HTR-8/SVneo (cell line): Measurements from ENCODE around the gene IRAK1.

ENCODE experiments used
- DNase-seq: peaks from one replicate; pipeline ENCODE4 v3.0.0; 2011; ENCODE audit warnings: low spot score, mixed read lengths; ENCODE audit not compliant: insufficient read length
- FAIRE-seq: peaks from 2 replicates; lab custom pipeline; 2011; peaks lifted over from hg19 to GRCh38; lab: Jason Lieb, UNC

The IRAK1 gene

DNA sequence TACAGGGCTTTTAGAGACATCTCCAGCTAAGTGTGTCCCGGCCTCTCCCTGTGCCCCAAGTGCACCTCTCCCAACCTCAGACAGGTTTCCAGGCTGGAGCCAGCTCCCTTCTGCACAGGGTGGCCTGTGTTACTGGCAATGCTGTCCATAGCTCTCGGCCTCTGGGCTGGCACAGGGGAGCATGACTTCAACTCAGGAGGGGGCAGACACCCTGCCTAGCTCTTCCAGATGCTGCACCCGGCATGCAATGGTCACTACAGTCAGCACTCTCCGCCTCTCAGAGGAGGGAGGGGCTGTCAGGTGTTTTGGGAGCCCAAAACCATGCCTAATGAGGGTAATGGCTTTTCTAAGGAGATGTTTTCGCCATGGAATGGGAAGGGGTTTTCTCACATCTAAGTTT lies 2.4 kb upstream of the IRAK1 start:
- no peak for DNase-seq

DNA sequence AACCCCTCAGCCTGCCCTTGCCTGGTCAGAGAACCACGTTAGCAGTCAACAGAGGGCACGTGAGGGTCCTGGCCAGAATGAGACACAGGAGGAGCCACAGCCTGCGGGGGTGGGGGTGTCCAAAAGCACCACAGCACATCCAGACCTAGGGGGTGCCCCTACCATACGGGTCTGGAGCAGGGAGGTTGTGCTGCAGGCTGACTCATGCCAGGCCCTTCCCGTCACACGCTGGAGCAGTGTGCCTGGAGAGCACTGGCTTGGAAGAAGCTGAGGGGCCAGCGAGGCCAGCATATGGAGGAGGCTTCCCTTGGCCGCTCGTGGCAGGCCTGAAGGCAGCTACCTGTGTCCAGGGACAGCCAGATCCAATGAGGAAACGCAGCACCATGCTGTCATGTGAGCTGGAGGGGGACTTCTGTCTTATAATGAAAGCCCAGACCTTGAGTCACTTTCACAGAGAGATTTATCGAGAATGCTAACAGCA lies 1.5 kb upstream of the IRAK1 start:
- DNase-seq (no peak), FAIRE-seq (no peak)

More for the DNA sequence above, 2.4 kb upstream of the IRAK1 start:
- FAIRE-seq, result no peak

DNA sequence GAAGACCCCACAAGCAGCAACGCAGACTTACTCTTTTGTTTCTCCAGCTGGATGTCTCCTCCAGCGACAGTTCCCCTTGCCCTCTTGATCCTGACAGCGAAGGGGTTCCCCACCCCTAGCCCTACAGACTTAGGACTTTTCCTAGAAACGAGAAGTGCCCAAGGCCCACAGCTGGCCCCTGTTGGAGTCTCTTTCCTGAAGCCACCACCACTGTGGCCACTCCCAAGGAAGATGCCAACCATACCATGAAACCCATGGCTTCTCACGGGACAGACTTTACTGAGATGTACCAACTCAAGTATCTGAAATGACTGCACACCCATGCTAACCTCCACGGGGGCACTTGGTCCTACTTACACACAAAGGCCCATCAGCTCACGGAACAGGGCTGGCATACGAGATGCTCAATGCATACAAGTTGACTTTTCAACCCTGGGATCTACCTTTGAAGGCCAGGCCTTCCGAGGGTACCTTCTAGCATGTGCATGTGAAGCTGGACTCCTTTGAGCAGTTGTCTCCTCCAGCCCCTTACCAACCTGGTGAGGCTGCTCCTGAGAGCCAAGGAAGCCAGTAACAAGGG lies 924 bp upstream of the IRAK1 start:
- DNase-seq, result no peak
- no peak for FAIRE-seq

DNA sequence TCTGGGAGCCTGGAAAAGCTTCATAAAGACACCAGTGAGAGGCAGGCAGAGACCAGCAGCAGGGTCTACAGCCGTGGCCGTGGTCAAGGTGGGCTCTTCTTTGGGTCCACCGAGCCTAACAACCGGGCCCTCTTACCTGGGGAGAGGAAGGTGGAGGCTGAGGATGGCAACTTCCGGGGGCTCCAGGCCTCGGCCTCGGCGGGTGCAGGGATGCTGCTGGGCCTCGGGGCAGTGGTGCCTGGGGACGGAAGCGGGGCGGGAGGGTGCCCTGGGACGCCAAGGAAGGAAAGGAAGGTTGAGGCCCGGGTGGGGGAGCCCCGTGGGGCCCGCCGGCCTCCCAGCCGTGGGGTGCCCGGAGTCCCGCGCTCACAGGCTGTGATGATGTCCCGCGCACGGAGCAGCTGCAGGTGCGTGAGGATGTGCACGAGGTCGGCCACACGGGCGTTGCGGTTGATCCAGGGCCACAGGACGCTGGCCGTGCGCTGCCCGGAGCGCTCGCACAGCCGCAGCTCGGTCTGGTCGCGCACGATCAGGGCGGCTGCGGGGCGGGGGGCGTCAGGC lies 561 bp downstream of the IRAK1 start:
- FAIRE-seq, result no peak
- no peak for DNase-seq

DNA sequence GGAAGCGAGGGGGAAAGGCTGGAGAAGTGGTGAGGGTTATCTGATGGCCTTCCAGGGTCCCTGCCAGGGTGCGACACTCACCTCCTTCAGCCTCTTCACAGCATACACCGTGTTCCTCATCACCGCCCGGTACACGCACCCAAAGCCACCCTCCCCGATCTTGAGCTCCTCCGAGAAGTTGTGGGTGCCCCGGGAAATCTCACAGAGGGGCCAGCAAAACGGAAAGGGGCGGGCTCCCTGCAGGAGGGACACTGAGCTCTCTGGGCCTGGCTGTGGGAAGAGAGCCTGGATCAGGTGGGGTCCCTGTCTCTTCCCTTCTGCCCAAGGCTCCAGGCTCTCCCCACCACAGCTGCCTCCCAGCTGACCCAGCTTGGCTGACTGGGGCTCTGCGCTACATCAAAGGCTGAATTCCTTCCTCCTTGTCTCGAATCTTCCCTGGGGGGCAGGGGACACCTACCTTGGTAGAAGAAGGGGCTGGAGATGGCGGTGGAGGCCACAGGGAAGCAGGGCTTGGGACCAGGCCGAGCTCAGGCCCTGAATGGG lies 1.1 kb downstream of the IRAK1 start:
- FAIRE-seq (no peak), DNase-seq (no peak)

DNA sequence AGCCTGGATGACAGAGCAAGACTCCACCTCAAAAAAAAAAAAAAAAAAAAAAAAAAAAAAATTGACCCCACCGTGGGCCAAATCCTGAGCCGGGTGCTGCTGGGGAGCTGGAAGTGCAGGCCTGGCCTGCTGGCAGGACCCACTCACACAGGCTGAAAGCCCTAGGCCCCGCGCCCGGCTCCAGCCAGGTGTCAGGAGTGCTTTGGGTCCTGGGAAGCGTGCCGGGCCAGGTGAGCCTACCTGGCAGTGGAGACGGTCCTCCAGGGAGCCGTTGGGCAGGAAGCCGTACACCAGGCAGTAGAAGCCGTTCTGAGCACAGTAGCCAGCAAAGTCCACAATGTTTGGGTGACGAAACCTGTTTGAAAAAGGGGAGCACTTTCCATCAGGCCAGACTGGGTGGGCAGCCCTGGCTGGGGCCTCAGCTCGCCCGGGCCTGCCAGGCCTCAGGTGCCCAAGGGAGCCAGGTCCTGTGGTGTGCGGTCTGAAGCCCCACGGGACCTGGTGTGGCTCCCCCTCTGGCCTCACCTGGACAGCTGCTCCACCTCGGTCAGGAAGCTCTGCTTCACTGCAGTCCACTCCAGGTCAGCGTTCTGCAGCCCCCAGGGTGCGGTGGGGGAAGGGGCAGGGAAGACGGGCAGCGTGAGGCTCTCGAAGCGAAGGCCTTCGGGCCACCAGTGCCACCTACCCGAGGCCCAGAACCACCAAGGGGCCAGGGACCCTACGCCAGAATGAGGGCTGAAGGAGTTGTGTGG lies 1.8 kb downstream of the IRAK1 start:
- no peak for DNase-seq
- no peak for FAIRE-seq

DNA sequence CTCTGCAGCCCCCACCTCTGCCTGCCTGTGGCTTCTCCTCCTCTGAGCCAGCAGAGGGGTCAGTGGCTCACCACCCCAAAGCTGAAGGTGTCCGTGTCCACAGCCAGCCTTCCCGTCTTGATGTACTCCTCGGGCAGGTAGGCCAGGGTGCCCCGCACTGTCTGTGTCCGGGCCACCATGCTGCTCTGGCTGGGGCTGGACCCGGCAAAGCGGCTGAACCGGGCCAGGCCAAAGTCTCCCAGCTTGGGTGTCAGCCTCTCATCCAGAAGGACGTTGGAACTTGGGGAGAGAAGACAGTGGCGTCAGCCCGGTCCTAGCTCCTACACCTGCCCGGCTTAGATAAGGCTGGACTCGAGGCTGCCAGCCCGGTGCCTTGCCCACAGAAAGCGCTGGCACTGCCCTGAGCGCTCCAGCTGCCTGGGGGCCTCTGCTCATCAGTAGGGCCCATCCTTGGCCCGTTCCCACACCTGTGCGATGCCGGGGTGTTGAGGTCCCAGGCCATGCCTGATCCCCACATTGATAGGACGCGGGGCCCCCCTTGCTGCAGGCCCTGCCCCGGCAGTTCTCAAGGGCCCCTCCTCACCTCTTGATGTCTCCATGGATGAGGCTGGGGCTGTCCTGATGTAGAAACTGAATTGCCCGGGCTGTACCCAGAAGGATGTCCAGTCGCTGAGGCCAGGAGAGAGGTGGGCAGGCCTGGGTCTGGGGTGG lies 3.2 kb downstream of the IRAK1 start:
- no peak for DNase-seq
- FAIRE-seq, result no peak

DNA sequence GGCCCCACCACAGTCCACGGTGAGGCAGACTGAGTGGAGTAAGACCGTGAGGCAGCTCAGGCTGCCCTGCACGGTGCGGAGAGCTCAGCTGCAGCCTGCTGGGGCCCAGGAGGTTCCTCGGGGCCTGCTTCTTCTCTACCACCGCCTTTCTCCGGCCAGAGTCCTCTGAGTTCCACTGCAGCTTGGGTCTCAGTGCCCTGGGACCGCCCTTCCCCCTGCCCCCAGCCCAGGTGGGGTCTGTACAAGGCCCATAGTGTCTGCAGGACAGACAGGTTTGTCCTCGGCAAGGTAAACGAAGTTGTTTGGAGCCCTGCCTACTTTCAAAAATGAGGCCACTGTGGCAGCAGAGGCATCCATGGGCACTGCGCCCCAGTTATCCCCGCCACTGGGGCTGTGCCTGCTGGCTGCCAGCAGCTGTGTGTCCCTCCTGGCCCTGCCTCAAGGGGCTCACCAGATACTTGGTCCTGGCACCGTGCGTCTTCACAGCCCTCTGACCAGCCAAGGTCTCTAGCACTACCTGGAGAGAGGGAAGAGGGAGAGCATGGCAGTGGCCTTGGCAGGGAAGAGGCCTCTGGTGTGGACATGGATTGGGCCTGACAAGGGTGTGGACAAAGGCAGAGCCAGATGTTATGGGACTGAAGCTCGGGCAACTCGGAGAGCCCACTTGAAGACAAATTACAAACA lies 4.0 kb downstream of the IRAK1 start:
- no peak for DNase-seq
- FAIRE-seq, result no peak

DNA sequence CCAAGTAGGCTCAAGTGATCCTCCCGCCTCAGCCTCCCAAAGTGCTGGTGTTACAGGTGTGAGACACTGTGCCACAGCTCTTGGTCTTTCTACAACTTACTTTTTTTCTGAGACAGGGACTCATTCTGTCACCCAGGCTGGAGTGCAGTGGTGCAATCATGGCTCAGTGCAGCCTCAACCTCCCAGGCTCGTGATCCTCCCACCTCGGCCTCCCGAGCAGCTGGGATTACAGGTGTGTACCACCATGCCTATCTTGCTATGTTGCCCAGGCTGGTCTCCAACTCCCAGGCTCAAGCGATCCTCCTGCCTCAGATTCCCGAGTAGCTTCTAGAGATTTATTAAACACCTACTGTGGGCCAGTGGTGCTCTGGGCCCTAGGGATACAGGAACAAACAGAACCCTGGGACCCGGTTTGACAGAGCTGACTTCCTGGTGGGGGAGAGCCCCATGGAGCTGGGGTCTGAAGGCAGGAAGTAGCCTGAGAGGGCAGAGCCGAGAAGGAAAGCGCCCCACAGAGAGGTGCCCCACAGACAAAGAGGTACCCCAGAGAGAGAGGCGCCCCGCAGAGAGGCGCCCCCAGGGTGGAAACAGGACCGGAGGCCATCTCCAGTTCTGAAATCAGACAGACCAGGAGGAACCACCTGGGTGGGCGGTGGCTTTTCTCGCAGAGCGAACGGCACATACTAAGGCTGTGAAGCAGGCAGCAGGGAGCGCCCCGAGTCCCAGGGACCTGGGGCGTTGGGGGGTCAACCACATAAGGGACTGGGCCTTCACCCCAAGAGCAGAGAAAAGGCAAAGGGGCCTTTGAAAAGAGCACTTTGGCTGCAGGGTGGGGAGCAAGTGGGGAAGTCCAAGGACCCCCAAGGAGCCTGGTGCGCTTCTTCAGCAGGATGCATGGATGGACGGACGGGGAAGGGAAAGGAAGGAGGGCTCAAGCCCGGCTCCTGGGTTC lies 5.0 kb downstream of the IRAK1 start:
- DNase-seq (no peak), FAIRE-seq (no peak)

DNA sequence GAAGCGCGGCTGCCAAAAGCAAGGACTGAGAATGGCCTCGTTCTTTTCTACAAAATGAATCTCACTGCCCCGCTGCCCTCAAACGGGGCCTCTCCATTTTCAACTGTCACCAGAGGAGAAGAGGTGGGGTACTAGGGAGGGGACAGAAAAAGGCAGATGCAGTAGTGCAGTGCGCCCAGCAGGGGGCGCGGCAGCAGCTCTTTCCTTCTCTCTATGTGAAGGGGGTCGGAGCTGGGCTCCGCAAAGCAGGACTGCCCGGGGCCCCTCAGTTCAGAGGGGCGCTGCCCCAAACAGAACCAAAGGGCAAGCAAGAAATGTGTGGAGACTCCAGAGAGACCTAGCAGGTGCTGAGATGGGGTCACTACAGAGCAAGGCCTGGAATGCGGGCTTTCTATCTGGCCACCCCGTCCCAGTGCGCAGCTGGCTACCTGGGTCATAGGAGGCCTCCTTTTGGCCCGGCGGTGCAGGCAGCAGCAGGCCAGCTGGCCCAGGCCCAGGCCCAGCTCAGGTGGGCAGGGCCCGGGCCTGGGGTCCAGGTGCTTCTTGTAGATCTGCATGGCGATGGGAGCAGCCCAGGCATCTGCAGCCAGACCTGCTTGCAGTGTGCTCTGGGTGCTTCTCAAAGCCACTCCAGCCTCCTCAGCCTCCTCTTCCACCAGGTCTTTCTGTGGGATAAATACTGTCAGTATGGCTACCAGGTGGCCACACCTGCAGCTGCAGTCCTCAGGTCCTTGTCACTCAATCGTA lies 5.9 kb downstream of the IRAK1 start:
- peak; percentile 34 for DNase-seq
- no peak for FAIRE-seq

DNA sequence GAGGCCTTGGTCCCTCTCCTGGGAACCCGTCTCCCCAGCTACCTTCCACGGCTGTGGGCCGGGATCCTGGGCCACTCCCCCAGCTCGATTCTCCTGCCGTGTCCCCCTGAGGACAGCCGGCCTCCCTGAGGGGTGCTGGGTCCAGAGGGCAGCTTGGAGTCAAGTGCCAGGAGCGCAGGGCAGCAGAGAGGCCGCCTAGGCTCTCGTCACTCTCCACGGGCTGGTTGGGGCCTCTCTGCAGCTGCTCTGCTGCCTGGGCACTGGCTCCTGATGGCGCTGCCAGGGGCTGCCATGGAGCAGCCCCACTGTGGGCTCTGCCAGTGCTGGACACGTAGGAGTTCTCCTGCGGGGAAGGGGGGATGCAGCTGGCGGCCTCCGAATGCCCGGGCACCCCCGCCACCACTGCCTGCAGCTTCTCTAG lies 6.7 kb downstream of the IRAK1 start:
- DNase-seq (no peak), FAIRE-seq (no peak)

DNA sequence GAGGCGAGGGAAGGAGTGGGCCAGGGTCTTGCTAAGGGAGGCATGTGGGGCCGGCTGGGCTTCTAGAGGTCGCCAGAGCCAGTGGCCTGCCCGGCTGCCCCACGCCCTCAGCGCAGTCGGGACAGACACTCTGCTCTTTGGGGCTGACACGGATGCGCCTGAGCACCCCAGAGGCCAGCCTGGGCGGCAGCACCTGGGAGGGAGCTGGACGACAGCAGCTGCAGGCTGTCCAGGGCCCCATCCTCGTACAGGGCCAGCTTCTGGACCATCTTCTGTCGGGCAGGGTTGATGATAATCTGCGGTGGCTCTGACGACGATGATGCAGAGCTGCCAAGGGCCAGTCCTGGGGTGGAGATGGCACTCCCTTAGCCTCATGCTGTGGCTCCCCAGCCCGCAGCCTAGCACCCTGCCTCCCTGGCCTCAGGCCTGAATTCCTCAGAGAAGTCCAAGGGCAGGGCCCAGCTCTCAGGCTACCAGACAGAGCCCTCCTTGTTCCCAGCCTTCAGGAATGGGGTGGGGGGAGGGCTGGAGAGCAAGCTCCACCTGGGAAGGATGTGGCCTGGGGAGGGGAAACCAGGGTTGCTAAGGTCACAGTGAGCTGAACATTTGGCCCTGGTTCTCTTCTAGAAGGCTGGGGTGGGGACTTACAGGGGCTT lies 7.2 kb downstream of the IRAK1 start:
- FAIRE-seq, result no peak
- DNase-seq, result no peak

DNA sequence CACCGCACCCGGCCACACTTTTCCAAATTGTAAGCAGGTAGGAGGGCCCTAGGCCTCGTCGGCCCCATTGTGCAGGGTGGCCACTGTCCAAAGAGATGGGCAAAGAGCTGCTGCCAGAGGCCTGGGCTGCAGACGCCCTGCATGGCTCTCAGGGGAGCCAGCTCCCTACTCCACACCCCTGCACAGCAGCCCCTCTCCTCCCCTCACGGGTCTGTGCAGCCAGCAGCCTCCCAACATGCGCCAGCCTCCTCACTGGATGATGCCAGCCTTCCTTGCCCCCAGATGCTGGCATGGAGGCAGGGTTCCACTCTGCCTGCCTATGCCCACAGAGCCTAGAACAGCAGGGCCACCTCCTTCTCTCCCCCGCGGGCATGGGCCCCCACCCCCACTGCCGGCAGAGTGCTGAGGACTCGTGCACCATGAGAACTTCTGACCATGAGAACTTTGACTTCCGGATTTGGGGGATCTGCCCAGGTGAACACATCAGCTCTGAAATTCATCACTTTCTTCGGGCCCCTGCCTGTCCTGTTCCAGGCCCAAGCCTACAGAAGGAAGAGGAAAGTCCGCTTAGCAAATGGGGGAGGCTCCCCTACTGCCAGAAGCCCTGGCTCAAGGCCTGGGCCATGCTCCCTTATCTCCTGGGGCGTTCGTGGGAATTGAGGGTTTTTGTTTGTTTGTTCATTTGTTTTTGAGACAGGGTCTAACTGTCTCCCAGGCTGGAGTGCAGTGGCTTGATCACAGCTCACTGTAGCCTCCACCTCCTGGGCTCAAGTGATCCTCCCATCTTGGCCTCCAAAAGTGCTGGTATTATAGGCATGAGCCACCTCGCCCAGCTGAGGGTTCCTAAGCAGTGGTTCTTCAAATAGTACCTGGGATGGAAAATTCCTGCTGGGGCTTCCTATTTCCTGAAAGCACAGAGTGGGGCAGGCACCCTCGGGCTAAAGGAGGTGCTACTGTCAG lies 8.0 kb downstream of the IRAK1 start:
- DNase-seq, result no peak
- no peak for FAIRE-seq

DNA sequence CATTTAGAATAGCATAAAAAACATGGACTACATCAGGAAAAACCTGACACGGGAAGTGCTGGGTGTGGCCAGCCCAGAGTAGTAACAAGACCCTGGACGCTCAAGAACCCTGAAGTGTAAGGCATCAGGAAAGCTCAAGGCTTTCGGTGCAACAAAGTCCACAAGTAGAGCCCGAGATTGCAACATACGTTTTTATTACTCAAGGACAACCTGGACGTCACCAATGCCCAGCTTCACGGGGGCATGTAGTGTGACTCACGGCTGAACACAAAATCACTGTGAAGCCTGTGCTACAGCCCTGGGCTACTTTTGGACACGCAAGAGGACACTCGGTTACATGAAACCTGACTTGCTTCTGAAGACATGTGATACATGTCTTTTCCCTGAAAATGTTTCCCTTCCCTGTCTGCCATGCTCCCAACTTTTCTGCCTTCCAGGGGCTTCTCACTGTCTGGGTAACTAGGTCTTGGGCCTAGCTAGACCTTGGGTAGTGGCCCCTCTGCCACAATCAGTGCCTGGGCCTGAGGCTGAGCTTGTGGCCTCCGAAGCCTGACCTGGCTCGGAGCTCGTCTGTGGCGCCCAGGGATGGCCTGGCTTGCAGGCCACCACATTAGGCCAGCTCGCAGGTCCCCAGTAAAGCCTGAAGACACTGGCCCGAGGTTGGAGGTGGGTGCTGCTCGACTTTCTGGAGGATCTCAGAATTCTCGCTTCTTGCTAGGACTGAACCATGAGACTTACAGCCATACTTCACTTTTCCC lies 9.2 kb downstream of the IRAK1 start:
- no peak for FAIRE-seq
- DNase-seq, result no peak

DNA sequence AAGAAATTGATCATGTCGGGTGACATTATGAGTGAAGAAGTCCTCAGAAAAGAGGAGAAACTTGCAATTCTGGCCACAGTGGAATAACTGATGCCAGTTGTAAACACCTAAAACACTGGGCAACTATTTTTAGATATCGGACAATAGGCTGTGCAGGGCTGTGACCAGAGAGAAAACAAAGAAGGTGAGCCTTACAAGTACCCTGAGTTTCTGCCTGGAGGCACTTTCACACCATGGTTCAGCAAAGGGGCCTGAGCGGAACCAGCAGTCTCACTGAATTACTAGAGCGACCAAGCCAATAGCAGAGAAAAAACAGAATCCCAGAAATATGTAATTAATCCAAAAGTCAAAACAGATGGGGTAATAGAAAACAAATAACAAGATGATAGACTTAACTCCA lies 11.2 kb downstream of the IRAK1 start:
- FAIRE-seq, result no peak
- DNase-seq, result no peak

DNA sequence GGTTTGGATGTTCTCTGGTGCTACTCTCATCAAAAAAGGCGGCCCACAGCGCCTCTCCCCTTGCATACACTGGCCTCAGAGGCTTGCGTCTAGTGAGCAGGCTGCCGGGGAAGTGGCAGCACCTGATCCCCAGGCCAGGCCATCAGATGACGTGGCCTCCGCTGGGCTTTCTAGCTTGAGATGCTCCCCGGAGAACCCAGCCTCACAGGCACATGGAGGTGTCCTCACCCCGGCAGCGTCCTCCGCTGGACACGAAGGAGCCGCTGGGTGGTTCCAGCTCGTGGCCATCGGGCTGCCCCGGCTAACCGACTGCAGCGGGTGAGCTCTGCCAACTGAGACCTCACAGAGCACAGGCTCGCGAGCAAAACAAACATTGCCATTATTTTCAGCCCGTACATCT lies 12.8 kb downstream of the IRAK1 start:
- DNase-seq (no peak), FAIRE-seq (no peak)
